Measurements from ENCODE around the gene TP53I11.

Gene TP53I11

GRCh38 chr11:44983786-44984185 lies 33.1 kb upstream of the TP53I11 start:
- no peaks in the 10 kb centered on the region for H3K9me3 Mint-ChIP-seq
- no peaks in the 10 kb centered on the region for H3K36me3 Mint-ChIP-seq
- H3K4me3 Mint-ChIP-seq, result no peak overlapping the region
- H3K27ac Mint-ChIP-seq, result no peak overlapping the region
- H3K4me1 Mint-ChIP-seq, result peaks cover 9% of the 10 kb centered on the region
- H3K27me3 Mint-ChIP-seq, result no peaks in the 10 kb centered on the region

DNA sequence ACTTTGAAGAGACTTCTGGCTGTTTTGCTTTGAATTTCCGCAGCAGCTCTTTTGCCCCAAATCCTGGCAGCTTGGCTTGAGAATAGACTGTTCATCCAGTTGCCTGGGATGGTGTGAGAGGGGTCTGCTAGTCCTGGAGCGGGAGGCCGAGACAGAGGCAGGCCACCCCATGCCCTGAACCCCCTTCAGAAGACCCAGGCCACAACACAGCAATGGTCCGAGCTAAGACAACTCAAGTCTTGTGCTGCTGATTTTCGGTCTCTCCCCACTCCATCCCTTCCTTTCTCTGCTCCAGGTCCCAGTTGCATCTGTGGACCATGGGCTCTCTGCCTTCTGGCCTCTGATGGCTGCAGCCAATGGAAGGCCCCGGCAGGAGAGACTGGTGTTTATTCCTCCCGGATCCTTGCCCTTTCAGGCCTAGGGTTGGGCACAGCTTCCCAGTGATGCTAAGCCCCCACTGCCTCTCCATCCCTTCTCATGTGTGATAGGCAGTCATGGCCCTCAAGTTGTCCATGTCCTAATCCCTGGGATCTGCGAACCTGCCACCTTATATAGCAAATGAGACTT lies 31.9 kb upstream of the TP53I11 start:
- Mint-ChIP-seq H3K27ac (no peak overlapping the region), H3K27me3 (no peaks in the 10 kb centered on the region), H3K4me1 (peaks cover 9% of the 10 kb centered on the region), H3K4me3 (no peak overlapping the region), H3K36me3 (no peaks in the 10 kb centered on the region), H3K9me3 (no peaks in the 10 kb centered on the region)

- Mint-ChIP-seq H3K9me3 (no peaks in the 10 kb centered on the region), H3K36me3 (no peaks in the 10 kb centered on the region), H3K27me3 (no peaks in the 10 kb centered on the region), H3K27ac (no peak overlapping the region), H3K4me3 (no peak overlapping the region), H3K4me1 (peaks cover 9% of the 10 kb centered on the region)
These were observed 30.1 kb upstream of the TP53I11 start for GRCh38 chr11:44980533-44981427.

- H3K27me3 Mint-ChIP-seq, result no peaks in the 10 kb centered on the region
These were observed 29.1 kb upstream of the TP53I11 start for GRCh38 chr11:44979543-44980399.

GRCh38 chr11:44978961-44979331 lies 28.3 kb upstream of the TP53I11 start:
- H3K9me3 Mint-ChIP-seq, result no peaks in the 10 kb centered on the region
- peaks cover 9% of the 10 kb centered on the region for H3K4me1 Mint-ChIP-seq
- H3K27me3 Mint-ChIP-seq, result no peaks in the 10 kb centered on the region
- H3K4me3 Mint-ChIP-seq, result no peak overlapping the region
- H3K36me3 Mint-ChIP-seq, result no peaks in the 10 kb centered on the region
- H3K27ac Mint-ChIP-seq, result no peak overlapping the region

More at GRCh38 chr11:44979543-44980399, 29.1 kb upstream of the TP53I11 start:
- Mint-ChIP-seq H3K4me1 (peaks cover 9% of the 10 kb centered on the region), H3K36me3 (no peaks in the 10 kb centered on the region), H3K9me3 (no peaks in the 10 kb centered on the region), H3K27ac (no peak overlapping the region), H3K4me3 (no peak overlapping the region)

DNA sequence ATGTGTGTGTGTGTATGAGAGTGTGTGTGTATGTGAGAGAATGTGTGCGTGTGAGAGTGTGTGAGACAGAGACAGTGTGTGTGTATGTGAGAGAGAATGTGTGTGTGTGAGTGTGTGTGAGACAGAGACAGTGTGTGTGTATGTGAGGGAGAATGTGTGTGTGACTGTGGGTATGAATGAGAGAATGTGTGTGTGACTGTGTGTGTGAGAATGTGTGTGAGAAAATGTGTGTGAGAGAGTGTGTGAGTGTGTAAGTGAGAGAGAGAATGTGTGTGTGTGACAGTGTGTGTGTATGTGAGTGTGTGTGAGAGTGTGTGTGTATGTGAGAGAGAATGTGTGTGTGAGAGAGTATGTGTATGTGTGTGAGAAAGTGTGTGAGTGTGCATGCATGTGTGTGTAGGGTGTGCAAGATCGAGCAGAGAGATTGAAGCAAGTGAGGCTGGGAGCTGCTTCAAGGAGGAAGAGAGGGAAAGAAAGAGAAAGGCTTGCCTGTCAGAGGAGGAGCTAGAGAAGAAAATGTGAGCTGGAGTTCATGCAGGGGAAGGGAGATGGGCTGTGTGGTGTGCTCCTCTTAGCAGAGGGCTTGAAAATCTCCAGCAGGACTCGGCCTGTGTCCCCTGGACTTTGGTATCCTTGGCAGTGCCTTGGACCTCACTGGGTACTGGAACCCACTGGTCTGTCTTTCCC lies 27.7 kb upstream of the TP53I11 start:
- no peaks in the 10 kb centered on the region for H3K36me3 Mint-ChIP-seq
- no peaks in the 10 kb centered on the region for H3K9me3 Mint-ChIP-seq
- H3K4me3 Mint-ChIP-seq, result no peak overlapping the region
- H3K4me1 Mint-ChIP-seq, result peaks cover 9% of the 10 kb centered on the region
- no peaks in the 10 kb centered on the region for H3K27me3 Mint-ChIP-seq
- H3K27ac Mint-ChIP-seq, result no peak overlapping the region

- Mint-ChIP-seq H3K4me1 (peaks cover 9% of the 10 kb centered on the region), H3K4me3 (peak overlapping the region; percentile 58), H3K36me3 (no peaks in the 10 kb centered on the region), H3K9me3 (no peaks in the 10 kb centered on the region), H3K27me3 (no peaks in the 10 kb centered on the region), H3K27ac (no peak overlapping the region)
These were observed 26.9 kb upstream of the TP53I11 start for GRCh38 chr11:44977493-44977984.

- no peaks in the 10 kb centered on the region for H3K36me3 Mint-ChIP-seq
- peaks cover 9% of the 10 kb centered on the region for H3K4me1 Mint-ChIP-seq
- no peaks in the 10 kb centered on the region for H3K9me3 Mint-ChIP-seq
- no peak overlapping the region for H3K27ac Mint-ChIP-seq
- H3K4me3 Mint-ChIP-seq, result no peak overlapping the region
- no peaks in the 10 kb centered on the region for H3K27me3 Mint-ChIP-seq
These were observed 25.9 kb upstream of the TP53I11 start for GRCh38 chr11:44976576-44976975.

GRCh38 chr11:44974402-44975000 lies 23.8 kb upstream of the TP53I11 start:
- Mint-ChIP-seq H3K9me3 (no peaks in the 10 kb centered on the region), H3K4me1 (peaks cover 6% of the 10 kb centered on the region), H3K4me3 (no peak overlapping the region), H3K27me3 (no peaks in the 10 kb centered on the region), H3K27ac (no peak overlapping the region), H3K36me3 (no peaks in the 10 kb centered on the region)

- no peaks in the 10 kb centered on the region for H3K27me3 Mint-ChIP-seq
- H3K4me3 Mint-ChIP-seq, result no peak overlapping the region
- no peak overlapping the region for H3K27ac Mint-ChIP-seq
- no peaks in the 10 kb centered on the region for H3K9me3 Mint-ChIP-seq
- H3K36me3 Mint-ChIP-seq, result no peaks in the 10 kb centered on the region
- no peaks in the 10 kb centered on the region for H3K4me1 Mint-ChIP-seq
These were observed 23.1 kb upstream of the TP53I11 start for GRCh38 chr11:44973632-44974401.

DNA sequence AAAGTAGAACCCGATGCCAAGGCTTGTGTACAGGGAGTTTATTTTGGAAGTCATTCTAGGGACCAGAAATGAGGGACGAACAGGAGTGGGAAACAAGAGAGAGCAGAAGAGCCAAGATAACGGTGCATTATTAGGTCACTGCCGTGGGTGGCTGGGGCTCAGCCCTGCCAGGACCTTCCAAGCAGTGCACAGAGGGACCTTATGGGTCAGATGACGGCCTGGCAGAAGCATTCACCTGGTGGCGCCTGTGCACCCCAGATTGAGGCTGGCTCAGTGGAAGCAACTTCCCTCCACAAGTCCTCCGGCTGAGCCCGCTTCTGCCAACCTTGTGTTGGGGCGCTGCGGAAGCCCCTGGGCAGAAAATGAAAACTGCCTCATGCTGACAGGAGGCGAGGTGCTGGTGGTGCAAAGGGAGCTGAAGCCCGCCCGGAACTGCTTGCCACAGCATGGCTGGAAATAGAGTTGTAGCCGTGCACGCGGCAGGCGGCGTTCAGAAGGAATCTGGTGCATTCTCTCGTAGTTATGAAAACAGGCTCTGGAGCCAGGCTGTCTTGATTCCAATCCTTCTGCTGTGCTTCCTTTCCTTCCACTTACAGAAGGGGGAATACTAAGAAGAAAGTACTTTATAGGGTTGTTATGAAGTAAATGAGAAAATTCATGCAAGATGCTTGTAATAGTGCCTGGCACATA lies 22.2 kb upstream of the TP53I11 start:
- H3K27me3 Mint-ChIP-seq, result no peaks in the 10 kb centered on the region
- no peaks in the 10 kb centered on the region for H3K36me3 Mint-ChIP-seq
- no peak overlapping the region for H3K27ac Mint-ChIP-seq
- H3K4me1 Mint-ChIP-seq, result no peaks in the 10 kb centered on the region
- H3K9me3 Mint-ChIP-seq, result no peaks in the 10 kb centered on the region
- H3K4me3 Mint-ChIP-seq, result no peak overlapping the region

DNA sequence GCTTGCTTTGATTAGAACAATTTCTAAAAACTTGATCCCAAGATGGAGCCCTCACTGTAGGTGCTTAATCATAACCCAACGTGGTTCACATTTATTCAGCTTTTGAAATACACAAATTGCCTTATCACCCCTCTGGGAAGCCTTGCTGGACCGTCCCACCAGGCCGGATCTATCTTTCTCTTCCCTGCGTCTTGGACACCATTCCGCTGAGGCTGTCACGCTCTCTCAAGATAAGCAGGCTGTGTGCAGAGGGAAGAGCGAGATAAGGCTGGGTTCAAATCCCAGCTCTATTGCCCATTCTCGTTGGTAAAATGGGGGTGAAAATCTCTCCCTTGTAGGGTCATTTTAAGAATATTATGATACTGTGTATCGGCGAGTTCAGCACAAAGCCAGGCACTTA lies 20.5 kb upstream of the TP53I11 start:
- no peaks in the 10 kb centered on the region for H3K4me1 Mint-ChIP-seq
- no peaks in the 10 kb centered on the region for H3K27me3 Mint-ChIP-seq
- no peak overlapping the region for H3K4me3 Mint-ChIP-seq
- H3K9me3 Mint-ChIP-seq, result no peaks in the 10 kb centered on the region
- H3K27ac Mint-ChIP-seq, result no peak overlapping the region
- H3K36me3 Mint-ChIP-seq, result no peaks in the 10 kb centered on the region

DNA sequence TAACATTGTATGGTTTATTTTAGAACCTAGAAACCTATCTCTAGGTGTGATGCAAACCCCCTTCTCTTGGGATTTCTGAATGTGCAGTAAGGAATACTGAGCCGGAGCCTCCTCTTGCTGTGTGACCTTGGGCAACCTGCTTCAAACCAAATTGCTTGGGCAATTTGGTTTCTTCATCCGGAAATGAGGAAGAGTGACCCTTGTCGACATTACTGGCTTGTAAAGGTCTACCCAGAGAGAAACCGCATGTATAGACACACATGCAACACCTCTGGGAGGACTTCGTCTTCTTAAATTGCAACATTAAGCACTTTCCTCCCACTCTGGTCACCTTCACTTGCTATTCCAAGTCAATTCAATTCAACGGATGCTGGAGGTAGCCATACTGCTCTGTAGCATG lies 19.6 kb upstream of the TP53I11 start:
- Mint-ChIP-seq H3K9me3 (no peaks in the 10 kb centered on the region), H3K4me3 (no peak overlapping the region), H3K27me3 (no peaks in the 10 kb centered on the region), H3K36me3 (no peaks in the 10 kb centered on the region), H3K4me1 (no peaks in the 10 kb centered on the region), H3K27ac (no peak overlapping the region)
